ENCODE data around the gene LYZL1. TPM values are rescaled to one million over a fixed set of nuclear protein-coding genes. Genes with fewer than 3 reads are reported as not detected.
"Not testable (repeated sequence)": the region's sequence is repeated elsewhere in the genome, so short reads cannot be mapped to it uniquely, and the experiment has no call there.

The LYZL1 gene
- total RNA-seq, result not detected

DNA sequence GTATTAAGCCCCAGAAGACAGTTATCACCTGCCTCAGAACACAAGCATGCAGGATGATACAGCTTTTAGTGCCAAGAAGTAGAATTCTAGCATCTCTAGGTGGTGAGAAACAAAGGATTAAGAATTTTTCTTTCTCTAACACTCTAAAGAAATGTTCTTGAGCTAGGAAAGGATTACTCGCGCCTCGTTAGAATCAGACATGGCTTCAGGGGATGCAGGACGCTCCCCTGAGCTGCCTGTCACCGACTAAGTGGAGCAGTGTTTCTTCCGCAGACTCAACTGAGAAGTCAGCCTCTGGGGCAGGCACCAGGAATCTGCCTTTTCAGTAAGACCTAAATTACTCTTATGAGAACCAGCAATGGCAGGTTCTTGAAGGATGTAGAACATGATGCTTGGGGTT is at the start of gene LYZL1:
LYZL1 (plus strand) TSS at position 165 of the 400 bp plus-strand sequence. CDS start 2,798 bp downstream, outside the sequence.
- DNase-seq (ENCODE audit: low read depth in 2 of 3, low spot score in 2 of 3), result not testable (repeated sequence)

DNA sequence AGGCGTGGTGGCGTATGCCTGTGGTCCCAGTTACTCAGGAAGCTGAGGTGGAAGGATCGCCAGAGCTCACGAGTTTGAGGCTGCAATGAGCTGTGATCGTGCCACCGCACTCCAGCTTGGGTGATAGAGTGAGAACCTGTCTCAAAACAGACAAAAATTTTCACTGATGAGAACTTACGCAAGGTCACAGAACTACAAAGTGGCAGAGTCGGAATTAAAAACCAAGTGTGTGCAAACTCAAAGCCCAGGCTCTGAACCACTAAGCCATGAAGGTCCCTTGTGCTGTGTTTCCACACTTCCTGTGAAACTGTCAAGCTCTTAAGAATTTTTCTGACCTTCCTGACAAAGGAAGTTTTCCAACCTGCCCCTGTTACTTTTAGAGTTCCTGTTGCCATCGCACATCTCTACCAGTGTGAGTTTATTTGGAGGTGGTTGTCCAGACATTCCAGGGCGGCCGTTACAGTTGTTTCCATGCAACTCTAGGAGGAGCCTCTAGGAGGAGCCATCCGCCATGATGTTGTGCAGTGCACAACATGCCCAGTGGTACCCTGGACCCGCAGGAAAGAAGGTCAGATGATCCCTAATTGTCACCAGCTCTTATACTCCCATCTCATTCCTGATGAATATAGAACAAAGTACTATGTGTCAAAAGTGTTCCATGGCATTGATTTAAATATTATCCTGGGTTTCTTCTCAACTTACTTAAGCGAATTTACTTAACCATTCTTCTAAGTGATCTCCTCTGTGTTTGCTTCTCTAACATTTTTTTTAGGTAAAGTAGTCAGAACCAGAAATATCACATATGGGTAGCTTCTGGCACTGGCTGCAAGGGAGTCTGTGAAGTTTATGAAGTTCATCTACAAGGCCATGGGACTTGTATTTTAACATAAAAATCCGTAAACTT is 49.0 kb upstream of the LYZL1 start:
- no peak for DNase-seq (ENCODE audit: low read depth in 2 of 3, low spot score in 2 of 3)

DNA sequence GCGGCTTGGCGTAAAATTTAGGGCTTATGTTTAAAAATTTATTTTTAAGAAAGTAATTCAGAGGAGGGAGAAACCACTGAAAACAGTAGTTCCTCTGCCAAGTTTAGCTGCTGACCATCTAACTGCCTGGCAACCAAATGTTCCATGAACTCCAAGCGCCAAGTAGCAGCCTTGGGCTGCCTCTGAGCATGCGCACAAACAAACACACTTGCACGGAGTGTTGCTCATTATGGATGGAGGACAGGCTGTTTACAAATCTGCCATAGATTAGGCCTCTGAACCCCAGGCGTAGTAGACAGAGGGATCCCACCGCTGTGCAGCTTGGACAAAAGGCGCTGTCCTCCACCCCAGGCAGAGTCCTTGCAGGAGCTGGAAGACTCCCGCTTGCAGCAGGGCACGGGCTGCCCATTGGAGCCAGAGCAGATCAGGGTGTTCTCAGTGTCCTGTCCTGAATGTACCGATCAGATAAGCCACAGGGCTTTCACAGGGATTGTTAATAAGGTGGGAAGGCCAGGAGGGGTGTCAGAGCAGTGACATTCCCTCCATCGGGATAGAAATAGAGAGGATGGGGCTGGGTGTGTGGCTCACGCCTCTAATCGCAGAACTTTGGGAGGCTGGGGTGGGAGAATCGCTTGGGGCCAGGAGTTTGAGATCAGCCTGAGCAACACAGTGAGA is 47.7 kb upstream of the LYZL1 start:
- no peak for DNase-seq (ENCODE audit: low read depth in 2 of 3, low spot score in 2 of 3)

DNA sequence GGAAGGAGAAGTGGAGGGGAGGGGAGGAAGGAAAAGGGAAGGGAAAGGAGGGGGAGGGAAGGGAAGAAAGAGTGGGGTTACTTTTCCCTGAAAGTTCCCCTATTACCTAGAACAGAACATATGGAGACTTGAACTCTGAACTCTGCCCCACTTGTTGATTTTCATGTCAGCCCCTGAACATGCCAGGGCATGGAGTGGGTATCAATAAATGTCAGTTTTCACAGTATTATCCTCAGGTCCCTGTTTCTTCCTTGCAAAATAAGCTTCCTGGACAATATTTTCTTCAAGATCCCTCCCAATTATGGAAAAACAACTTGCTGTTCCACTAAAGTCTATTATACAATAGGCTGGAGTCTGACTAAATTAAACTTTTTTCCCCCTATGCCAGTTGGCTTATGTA is 46.9 kb upstream of the LYZL1 start:
- DNase-seq (ENCODE audit: low read depth in 2 of 3, low spot score in 2 of 3), result no peak

DNA sequence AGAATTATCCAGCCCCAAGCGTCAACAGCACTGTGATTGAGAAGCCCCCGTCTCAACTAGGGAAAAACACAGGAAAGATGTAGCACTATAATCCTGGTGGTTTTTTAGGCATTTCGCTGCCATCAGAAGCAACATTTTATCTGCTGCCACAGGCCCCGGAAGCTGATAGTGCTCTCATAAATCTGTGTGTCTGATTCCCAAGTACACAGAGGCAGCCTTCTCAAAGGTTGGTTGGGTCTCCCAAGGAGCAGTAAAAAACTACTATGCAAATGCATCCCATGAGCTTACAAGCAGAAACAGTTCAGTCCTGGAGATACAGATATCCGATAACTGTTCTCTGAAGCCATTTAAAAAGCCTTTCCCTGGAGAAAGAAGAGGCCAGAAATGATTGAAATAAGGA is 45.8 kb upstream of the LYZL1 start:
- no peak for DNase-seq (ENCODE audit: low read depth in 2 of 3, low spot score in 2 of 3)

DNA sequence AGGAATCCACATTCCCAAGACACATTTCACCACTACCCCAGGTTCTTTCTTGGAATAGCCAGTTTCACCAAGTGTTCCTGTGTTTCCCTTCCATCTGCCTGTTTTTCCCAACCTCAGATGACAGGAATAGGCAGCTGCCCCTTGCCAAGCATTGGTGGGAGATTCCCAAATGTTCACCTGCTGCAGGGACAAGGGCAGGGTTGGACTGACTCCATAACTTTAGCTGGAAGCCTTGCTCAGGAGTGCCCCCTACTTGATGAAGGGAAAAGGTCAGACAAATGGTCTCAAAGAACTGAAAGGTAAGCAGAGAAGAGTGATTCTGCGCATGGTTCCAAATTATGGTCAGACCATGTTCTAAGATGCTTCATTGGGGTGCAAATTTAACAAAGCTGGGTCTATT is 45.1 kb upstream of the LYZL1 start:
- peak in 2 of 3 donors; percentile 3 to 14 for DNase-seq (ENCODE audit: low read depth in 2 of 3, low spot score in 2 of 3)

DNA sequence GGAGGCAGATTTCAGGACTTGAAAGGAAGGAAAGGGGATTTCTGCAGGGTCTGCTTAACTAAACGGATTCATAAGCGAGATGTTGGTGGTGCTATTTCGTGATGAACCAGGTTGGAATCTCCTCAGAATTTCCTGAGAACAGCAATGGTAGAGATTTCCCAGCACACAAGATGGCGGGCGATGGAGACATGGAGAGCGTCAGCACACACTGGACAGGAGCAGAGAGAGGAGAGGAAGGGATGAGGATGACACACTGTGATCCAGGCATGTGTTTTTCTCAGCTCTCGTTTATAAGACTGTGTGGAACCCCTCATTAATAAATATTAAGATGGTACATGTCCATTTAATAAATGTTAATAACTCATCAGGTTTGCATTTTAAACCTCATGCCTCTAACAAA is 43.9 kb upstream of the LYZL1 start:
- no peak for DNase-seq (ENCODE audit: low read depth in 2 of 3, low spot score in 2 of 3)

DNA sequence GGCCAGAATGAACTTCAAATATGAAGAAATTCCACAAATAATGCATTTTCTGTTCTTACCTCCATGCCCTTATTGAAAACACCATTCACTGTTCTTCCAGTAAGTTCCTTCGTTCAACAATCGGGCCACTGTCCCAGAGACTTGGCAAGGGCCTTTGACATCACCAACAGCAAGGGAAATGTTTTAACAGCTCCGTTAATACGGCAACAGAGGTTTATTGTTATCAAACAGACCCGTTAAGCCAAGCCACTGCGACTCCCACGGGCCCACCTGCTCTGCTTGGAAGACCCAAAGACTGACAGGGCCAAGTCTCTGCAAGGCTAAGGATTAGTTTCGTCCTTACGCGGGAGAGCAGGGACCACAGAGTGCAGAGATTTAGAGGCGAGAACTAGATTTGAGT is 43.4 kb upstream of the LYZL1 start:
- DNase-seq (ENCODE audit: low read depth in 2 of 3, low spot score in 2 of 3), result no peak

DNA sequence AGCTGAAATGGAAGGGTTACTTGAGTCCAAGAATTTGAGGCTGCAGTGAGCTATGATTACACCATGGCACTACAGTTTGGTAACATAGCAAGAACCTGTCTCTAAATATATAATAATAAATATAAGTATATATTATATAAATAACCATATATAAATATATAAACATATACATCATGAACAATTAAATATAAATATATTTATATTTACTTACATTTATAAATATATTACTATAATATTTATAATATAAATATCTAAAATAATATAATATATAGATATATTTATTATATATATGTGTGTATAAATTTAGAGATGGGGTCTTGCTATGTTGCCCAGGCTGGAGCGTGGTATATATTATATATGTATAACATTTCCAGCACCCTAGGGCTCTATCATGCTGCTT is 42.4 kb upstream of the LYZL1 start:
- DNase-seq (ENCODE audit: low read depth in 2 of 3, low spot score in 2 of 3), result no peak

DNA sequence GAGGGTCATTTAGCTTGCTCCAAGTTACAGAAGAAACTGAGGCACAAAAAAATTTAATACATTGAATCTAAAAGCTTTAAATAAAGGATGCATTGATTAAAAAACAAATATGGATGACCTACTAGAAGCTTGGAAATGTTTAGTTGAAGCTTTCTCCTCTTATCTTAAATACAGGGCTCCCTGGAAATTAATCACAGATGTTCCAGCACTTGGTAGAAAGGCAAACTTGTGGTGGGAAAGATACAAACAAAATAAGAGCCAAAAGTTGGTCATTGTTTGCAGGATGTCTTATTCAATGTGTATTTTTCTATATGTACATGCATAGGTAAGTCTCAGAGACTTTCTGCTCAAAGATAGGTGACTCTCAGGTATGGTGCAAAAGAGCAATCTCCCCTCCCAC is 40.7 kb upstream of the LYZL1 start:
- no peak for DNase-seq (ENCODE audit: low read depth in 2 of 3, low spot score in 2 of 3)

DNA sequence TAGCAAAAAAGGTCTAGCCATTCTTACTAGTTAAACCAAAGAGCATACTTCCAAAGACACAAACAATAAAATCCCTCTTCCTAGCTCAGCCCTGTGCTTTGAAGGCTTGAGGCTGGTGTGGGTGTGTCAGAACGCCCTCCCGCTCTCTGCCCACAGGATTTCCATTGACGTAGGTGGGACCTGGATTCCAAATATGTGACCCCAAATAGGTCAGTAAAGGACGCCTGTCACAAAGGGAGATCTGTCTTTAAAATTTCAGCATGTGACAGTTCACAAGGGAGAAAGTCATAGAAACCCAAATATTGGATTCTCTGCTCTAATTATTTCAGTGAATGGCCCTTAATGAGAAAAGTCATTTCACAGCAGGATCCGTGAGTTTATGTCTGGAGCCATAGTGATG is 39.9 kb upstream of the LYZL1 start:
- DNase-seq (ENCODE audit: low read depth in 2 of 3, low spot score in 2 of 3), result no peak

DNA sequence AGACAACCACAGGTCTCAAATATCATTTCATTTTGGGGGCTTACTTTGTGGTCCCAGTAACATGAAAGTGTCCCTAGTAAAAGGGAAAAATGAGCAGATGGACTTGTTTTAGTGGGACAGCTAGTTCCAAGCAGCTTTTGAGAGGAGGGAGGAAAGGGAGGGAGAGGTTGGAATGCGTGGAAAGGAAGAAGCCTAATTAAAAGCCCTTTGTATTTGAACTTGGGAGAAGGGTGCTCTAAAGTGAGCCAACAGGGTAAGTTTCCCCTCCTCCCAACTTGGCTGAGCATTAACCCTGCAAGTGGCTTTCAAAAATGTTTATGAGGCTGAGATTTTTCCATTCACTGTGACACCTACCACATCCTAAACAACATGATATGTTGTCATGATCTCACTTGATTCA is 38.8 kb upstream of the LYZL1 start:
- no peak for DNase-seq (ENCODE audit: low read depth in 2 of 3, low spot score in 2 of 3)

DNA sequence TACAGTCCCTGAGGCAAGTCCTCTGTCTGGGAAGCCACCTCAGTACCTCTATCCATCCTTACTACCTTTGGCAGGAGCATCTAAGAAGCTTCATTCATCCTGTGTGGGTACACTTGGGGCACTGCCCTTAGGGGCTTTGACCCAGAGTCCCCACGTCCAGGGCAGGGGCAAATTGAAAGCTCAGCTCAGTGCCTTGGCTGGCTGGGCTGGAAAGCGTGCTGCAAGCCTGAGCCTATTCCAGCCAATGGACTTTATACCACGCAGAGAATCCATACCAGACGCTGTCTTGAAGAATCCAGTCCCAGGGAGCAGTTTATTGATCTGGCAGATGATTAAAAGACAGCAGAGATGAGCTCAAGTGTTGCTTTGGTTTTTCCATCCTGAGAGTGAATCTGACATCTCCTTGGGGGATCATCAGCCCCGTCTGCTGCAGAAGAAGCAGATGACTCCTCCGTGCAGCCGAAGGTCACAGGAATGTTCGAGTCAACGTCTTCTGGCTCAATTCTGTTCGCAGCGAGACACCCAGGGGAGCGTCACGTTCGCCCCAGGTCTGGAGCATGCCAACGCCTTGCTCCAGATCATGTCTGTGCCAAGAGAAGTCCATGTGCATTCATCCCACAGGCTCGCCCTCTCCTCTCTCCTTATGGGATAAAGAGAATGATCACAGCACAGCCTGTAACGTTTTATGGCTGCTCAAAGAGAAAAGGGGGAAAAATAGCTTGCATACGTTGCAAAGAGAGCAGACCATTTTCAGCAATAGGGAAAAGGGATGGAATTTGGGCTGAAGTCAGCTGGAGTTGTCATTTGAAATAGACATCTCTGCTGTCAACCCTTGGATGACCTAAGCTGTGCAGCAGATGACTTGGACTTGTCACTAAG is 35.8 kb upstream of the LYZL1 start:
- DNase-seq (ENCODE audit: low read depth in 2 of 3, low spot score in 2 of 3), result no peak

DNA sequence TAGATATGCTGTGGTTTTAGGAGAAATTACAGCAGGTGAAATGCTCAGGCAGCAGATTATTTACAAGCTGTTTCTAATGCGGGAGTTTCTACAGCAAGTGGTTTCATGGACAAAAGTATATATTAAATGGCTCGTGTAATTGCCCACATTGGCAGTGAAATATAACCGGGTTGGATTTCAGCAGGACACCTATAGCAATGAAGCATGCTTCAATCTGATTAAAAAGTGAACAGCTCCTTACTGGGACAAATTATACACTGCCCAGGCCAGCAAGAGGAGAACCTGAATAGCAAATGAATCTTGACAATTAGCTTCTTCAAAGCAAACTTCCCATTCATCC is 35.2 kb upstream of the LYZL1 start:
- DNase-seq (ENCODE audit: low read depth in 2 of 3, low spot score in 2 of 3), result no peak

DNA sequence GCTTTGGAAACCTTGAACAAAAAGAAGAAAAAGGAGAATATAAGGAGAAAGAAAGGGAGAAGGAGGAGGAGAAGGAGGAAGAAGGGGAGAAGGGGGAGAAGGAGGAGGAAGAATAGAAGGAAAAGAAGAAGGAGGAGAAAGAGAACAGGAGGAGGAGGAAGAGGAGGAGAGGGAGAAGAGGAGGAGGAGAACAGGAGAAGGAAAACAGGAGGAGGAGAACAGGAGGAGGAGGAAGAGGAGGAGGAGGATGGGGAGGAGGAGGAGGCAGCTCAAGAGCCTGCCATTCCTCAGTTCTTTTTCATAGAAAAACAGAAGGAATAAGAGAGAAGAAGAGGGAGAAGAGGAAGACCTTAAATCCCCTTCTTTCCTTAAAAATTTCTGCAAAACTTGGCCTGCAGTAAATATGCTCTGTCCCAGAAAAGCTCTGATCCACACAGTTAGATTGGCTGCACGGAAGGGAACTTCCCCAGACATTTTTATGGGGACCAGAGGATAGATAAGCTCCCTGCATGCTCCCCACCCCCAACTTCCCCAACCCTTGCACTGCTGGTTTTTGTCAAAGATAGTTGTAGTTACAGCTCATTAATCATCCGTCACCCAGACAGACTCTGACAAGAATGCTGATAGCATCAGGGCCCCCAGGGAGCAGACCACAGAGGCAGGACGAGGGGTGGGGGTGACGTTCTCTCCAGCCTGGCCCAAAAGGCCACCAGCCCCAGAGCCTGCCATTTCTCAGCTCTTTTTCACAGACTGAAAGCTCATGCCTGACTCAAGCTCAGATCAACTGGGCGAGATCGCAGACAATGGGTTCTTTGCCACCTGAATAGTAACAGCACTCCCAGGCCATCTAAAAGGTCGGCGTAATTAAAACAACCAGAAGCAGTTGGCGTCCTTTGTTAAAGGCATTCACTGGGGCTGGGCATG is 34.5 kb upstream of the LYZL1 start:
- peak in 2 of 3 donors; percentile 22 to 31 for DNase-seq (ENCODE audit: low read depth in 2 of 3, low spot score in 2 of 3)

DNA sequence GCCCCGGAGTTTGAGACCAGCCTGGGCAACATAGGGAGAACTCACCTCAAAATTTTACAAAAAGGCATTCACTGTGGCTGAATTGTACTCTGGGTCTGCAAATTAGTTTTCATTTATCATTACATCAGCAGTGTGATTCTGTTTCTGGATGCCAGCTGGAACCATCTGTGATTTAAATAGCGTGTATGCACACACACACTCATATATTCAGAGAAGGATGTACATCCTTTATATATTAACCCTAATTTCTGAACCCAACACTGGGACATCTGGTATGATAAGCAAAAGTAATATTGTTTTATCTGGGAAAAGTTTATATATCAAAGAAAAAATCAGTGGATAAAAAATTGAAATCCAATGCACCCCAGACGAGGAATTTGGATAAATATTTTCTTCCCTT is 33.8 kb upstream of the LYZL1 start:
- no peak for DNase-seq (ENCODE audit: low read depth in 2 of 3, low spot score in 2 of 3)

DNA sequence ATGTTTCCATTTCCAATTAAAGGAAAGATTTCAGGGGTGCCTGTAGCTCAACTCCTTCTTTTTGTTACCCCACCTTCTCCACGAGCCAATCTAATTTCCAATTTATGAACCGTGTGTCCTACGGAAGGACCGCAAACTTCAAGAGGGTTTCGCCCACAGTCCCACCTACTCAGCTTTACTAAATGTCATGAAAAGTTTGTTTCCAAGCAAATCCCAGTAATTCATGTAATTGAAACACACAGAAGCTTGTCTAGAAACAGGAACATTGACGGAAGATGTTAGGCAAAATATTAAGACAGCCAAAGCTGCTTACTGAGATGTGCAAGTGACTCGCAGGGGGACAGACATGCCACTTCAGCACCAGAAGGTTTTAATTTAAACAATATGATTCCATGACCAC is 32.9 kb upstream of the LYZL1 start:
- no peak for DNase-seq (ENCODE audit: low read depth in 2 of 3, low spot score in 2 of 3)

DNA sequence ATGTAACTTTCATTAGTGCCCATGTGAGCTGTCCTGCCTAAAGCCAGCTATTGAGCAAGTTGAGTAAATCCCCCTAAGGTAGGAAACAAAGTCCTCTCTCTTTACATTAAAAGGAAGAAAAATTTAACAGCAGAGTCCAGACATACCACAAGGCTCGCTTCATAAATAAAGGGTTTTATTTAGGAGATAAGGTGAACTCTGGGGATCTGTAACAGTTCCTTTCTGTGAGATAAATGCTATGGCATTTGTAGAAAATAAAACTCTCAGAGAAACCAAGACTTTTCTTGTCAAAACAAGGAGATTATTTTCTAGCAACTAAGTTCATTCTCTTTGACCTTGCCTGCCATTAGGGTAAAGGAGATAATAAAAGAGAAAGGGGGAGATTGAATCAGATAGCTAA is 32.3 kb upstream of the LYZL1 start:
- DNase-seq (ENCODE audit: low read depth in 2 of 3, low spot score in 2 of 3), result no peak

DNA sequence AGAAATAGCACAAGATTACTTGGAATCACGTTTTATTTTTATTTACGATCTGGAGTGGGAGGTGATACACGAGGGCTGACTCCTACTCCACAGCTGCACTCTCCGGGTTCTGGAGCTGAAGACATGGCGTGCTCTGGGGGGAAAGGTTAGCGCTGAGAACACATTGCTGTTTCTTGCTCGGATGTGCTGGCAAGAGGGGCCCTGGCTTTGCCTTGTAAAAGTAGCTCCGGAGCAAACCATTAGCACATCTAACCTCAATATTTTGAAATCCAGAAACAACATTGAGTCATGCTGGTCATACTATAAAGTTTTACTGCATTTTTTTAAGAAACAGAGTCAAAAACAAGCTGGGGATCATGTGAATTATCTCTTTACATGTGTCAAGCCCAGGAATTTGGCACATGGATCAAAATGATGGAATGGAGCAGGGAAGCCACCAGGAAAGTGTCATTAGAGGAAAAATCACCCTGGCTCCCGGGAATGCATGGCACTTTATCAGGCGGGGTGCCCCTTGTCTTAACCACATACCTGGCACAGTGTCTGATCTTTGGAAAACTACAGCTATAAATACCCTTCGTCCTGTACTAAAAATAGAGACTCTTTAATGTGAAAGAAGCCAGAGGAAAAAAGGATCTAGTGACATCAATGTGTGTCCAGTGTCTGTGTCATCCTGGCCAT is 31.6 kb upstream of the LYZL1 start:
- no peak for DNase-seq (ENCODE audit: low read depth in 2 of 3, low spot score in 2 of 3)

DNA sequence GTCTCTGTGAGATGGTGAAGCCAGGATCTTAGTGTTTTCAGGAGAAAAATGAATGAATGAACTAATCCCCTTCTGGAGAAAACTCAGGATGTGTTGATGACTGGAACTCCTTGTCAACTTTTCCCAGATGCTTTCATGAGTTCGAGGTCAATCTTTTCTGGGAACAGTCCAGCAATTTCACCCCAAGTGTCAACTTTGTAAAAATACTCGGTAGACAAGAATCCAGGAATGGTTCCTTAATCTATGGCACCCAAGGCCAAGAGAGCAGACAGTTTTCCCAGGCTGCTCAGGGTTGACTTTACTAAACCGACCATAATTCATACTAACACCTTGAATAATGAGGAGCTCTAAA is 31.1 kb upstream of the LYZL1 start:
- no peak for DNase-seq (ENCODE audit: low read depth in 2 of 3, low spot score in 2 of 3)

All from hematopoietic multipotent progenitor cell (in vitro differentiated cells).